ENCODE data around the gene RGR.

DNA sequence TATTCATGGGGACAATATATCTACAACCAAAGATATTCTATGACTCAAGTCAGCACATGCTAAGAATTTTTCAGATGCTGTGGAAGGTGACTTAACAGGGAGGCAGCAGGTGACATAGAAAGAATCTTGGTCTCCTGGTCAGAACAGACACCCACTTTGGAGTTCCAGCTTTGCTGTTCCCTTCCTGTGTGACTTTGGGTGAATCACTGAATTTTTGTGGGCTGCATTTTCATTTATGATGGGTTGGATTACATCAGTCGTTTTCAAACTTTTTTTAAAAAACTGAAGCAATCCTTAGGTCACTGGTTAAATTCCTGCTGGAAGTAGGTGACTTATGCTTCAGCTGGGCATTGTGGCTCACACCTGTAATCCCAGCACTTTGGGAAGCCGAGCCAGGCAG, 24.9 kb downstream of the RGR start:
- TF ChIP-seq POLR2AphosphoS5 (IDR thresholded peaks at IDR 0.05; ENCODE audit: low read depth, low read length), result no peak
- TF ChIP-seq, protein P1, sequence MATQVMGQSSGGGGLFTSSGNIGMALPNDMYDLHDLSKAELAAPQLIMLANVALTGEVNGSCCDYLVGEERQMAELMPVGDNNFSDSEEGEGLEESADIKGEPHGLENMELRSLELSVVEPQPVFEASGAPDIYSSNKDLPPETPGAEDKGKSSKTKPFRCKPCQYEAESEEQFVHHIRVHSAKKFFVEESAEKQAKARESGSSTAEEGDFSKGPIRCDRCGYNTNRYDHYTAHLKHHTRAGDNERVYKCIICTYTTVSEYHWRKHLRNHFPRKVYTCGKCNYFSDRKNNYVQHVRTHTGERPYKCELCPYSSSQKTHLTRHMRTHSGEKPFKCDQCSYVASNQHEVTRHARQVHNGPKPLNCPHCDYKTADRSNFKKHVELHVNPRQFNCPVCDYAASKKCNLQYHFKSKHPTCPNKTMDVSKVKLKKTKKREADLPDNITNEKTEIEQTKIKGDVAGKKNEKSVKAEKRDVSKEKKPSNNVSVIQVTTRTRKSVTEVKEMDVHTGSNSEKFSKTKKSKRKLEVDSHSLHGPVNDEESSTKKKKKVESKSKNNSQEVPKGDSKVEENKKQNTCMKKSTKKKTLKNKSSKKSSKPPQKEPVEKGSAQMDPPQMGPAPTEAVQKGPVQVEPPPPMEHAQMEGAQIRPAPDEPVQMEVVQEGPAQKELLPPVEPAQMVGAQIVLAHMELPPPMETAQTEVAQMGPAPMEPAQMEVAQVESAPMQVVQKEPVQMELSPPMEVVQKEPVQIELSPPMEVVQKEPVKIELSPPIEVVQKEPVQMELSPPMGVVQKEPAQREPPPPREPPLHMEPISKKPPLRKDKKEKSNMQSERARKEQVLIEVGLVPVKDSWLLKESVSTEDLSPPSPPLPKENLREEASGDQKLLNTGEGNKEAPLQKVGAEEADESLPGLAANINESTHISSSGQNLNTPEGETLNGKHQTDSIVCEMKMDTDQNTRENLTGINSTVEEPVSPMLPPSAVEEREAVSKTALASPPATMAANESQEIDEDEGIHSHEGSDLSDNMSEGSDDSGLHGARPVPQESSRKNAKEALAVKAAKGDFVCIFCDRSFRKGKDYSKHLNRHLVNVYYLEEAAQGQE (IDR thresholded peaks at IDR 0.05; ENCODE audit: insufficient read depth in 1 of 2, low read depth in 2 of 2, low read length in 2 of 2), result no peak
- no peak for TF ChIP-seq TAF1 (IDR thresholded peaks at IDR 0.05; ENCODE audit: borderline replicate concordance, insufficient read depth, low read length)
- no peak for TF ChIP-seq FOXP2 (optimal IDR thresholded peaks at IDR 0.05; ENCODE audit: borderline replicate concordance, extremely low read depth, extremely low read length, insufficient read depth)
- TF ChIP-seq SIN3A (IDR thresholded peaks at IDR 0.05; ENCODE audit: borderline replicate concordance, insufficient read depth, low read length), result no peak

All from PFSK-1 (cell line).